ENCODE measurements around the gene TRIM43B. TPM values are rescaled to one million over a fixed set of nuclear protein-coding genes. Genes with fewer than 3 reads are reported as not detected.
"Not testable (repeated sequence)": the region's sequence is repeated elsewhere in the genome, so short reads cannot be mapped to it uniquely, and the experiment has no call there.

The TRIM43B gene
- total RNA-seq, result not detected

DNA sequence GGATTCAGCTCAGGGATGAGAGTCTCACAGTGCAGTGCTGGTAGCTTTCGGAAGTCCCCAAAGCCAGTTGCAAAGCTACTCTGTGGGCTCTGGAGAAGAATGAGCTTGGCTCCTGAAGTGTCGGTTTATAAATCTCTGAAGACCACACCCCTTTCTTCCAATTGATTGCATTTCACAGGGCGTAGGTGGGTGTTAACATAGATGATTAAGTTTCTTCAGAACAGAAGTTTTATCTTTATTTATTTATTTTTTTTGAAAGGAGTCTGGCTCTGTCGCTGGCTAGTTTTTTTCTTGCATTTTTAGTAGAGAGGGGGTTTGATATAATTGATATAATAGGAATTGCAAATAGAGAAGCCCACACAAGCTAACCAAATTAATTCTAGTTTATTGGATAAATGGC is at the start of gene TRIM43B:
Gene TRIM43B, minus strand, starts transcription at position 101 of the 400 bp plus-strand sequence. CDS start 2,040 bp downstream, outside the sequence.
- not testable (repeated sequence) for DNase-seq

DNA sequence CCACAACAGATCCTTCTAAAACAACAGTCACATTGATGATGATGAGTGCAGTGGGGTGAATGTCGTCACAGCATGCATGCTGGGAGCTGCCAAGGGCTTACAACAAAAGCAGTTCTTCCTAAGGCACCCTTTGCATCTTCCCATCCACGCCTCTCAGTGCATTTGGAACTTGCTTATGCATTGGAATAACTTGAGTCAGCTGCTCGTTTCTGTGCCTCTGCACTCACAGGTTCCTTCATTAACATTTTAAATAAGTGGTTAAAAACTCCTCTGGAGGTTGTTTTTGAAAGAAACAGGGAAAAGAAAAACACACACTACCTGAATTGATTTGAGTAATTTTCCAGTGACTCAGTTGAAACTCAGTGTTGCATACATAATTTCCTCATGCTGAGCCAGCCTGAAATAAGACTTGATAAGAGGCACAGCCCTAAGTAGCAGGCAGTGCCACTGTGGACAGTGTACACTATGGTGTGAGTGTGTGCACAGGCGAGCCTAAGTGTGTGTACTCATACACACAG is 46.8 kb upstream of the TRIM43B start:
- DNase-seq, result no peak

DNA sequence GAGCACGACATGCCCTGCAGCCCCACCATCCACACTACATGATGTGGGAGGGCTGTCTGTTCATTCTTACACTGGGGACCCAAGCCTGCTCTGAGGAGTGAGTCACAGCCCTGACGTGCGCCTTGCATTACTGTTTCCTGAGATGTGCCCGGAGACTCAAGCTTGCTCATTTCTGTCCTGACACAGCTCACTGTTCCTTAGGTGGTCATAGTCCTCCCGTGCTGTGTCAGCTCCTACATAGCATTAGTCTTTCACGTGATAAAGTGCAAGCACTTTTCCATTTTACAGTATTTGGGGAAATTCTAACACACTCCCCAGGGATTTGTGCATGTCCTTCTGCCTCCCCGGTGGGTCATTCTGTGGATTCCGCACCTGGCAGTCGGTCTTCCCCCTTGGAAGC is 46.2 kb upstream of the TRIM43B start:
- no peak for DNase-seq

DNA sequence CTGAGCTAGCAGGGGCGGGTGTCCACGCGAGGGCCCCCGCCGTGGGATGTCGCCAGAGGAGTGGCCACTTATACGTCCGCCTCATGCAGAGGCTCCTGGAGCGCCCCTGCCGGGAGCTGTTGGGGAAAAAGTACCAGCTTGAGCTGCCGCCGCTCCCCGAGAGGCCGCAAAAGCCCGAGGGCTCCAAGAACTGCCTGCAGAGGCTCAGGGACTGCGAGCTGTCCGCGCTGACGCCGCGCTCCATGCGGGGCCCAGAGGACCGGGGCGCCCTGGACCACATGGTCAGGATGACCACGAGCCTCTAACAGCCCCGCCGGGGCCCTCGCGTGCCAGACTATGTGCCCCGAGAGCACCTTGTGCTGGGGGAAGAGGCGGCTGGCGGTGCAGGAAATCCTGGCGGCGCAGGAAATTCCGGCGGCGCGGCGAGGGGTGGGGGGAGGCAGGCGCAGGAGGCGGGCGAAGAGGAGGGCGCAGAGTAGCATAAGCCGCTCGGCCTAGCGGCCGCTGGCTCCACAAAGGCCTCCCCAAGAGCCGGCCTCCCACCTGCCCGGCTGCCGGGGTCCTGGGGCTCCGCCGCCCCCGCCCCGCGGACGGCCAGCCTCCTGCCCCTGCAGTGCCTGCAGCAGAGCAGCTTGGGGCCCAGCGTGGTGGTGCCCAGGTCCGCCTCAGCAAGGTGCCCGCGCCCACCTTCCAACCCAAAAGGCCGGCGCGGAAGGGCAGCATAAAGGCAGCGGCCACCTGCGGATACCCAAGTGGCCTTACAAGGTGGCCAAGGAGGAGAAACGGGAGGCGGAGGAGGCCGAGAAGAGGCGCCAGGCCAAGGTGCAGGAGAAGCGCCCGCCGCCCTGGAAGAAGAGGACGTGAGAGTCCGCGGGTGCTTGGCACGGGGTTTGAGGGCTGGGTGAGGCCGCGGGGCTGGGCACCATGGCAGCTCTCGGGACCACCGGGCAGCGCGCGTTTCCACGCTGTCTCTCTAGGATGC is 42.1 kb upstream of the TRIM43B start:
- DNase-seq, result no peak

DNA sequence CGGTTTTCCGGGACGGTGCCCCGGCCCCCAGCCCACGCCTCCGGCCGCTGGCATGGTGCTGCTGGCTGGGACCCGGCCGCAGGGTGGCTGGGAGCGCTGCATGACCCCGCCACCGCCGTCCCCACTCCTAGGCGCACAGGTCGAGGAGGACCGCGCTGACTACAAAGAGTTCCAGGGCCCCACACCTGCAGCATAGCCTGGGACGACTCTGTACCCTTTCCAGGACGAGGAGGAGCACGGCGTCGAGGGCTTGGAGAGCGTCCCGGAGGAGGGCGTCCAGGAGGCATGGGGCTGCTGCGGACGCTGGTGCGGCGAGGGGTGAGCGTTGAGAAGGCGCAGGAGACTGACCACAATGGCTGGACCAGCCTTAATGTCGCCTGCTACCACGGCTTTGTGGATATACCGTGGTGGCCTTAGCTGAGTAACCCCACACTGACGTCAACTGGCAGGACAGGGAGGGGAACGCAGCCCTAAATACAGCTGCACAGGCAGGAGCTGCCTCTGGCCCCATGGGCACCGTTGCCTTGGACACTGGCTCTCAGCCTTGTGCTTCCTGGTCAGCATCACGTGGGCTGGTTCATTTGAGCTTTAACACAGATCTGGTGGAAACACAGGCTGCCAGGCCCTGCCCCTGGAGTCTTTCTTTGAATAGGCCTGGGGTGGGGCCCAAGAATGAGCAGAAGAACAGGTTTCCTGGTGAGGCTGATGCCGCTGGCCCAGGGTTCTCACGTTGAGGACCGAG is 40.9 kb upstream of the TRIM43B start:
- no peak for DNase-seq

DNA sequence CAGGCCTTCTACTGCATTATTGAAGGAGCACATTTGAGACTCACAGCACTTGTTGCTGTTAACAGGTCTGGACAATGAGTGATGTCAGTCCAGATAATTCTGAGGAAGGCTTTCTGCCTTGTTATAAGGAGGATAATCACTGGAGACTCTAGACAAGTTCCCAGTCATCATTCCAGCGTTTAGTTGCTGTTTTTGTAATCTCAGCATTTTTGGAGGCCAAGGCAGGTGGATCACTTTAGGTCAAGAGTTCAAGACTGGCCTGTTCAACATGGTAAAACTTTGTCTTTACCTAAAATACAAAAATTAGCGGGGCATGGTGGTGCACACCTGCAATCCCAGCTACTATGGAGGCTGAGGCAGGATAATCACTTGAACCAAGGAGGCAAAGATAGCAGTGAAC is 39.6 kb upstream of the TRIM43B start:
- DNase-seq, result no peak

DNA sequence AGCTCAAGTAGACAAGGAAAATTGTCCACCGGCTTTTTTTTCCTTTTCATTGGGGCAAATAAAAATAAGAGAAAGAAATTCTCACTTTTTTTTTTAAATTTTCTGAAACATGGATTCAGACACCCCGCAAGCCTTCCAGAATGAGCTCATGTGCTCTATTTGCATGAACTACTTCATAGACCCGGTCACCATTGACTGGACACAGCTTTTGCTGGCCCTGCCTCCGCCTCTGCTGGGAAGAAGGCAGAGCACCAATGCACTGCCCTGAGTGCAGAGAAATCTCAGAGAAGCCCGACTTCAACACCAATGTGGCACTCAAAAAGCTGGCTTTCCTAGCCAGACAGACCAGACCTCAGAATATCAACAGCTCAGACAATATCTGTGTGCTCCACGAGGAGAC is 30.2 kb upstream of the TRIM43B start:
- no peak for DNase-seq

DNA sequence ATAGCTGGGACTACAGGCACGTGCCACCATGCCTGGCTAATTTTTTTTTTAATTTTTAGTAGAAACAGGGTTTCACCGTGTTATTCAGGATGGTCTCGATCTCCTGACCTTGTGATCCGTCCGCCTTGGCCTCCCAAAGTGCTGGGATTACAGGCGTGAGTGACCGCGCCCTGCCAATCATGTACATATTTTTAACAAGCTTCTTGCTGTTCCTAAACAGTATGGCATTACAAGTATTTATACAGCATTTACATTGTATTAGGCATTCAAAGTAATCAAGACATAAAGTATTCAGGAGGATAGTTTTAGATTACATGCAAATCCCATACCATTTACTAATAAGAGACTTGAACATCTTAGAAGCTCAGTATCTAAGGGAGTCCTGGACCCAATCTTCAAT is 29.7 kb upstream of the TRIM43B start:
- not testable (repeated sequence) for DNase-seq

DNA sequence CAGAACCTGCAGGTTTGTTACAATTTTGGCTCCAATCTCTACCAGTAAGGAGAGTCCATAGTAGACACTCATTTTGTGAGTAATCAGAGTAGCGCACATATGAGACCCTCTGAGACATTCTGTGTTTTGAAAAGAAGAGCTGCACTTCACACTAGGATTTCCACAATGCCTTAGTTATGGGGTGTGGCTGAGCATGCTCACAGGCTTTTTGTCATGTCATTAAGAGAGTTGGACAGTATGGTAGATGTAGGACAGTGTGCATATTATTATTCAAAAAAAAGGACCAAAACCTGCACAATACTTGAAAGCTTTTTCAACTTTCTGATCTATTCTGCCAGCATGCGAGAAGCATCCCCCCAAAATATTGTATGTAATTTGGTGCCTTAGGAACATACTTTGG is 24.9 kb upstream of the TRIM43B start:
- no peak for DNase-seq

DNA sequence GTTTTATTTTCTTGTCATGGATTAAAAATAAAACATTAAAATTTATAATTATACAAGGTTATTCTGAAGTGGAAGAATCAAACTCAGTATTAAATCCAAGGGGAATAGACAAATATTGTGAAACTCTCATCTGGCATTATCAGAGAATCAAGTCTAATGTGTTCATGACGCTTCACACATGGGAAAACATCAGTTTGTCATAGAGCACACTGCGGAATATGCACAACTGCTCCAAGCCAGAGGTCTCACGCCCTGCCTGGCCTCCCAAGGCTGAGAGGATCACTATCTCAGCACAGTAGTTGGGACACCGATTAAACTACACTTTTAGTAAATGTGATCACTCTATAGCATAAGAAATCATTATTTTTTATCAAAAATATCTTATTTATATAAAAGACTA is 20.7 kb upstream of the TRIM43B start:
- no peak for DNase-seq

DNA sequence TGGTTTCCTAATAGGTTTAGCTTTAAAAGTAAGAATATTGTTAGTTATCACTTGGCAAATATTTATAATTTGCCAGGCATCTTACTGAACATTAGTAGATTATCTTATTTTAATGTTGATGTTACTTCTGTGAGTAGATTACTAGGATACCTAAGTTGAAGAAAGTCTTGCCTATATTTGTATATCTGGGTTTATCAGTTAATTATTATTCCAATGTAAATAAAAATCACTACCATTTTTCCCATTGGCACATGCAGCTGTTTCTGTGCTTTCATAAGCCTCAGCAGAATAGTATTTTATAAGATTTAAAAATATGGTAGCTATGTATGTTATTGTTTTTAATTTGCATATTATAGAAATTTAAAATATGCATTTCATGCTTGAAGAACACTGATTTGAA is 16.3 kb upstream of the TRIM43B start:
- no peak for DNase-seq

DNA sequence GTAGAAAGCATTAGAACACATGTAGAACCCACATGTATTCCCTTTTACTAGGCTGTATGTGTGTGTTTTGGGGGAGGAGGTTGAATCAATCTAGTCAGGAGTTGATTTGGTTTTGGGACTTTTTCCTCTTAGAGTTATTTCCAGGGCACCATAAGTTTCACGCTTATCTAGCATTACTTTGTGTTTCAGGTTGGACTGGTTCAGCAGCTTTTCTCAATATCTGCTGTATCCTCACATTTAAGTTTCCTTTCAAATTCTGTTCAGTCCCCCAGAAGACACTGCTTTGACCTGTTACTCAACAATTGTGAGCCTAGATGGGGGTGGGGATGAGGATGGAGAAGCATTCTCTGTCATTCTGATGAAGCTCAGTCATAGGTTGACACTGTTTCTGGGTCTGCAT is 7.5 kb upstream of the TRIM43B start:
- DNase-seq, result not testable (repeated sequence)

DNA sequence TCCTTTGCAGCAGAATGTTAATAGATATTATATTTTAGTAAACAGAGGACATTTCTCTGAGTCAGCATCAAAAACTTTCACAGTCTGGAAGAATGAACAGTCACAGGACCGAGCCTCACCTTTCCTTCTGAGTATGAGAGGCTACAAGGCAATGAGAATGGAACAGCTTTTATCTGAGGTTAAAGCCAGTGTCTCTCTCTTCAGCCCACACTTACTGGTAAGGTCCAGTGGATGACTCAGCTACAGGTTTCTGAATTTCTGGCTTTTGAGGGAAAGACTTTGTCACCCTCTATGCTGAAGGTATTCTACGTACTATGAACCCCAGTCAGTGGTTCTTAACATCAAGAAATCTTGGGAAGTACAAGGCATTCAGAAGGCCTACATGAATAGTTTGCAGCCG is 9.5 kb downstream of the TRIM43B start:
- DNase-seq, result not testable (repeated sequence)

DNA sequence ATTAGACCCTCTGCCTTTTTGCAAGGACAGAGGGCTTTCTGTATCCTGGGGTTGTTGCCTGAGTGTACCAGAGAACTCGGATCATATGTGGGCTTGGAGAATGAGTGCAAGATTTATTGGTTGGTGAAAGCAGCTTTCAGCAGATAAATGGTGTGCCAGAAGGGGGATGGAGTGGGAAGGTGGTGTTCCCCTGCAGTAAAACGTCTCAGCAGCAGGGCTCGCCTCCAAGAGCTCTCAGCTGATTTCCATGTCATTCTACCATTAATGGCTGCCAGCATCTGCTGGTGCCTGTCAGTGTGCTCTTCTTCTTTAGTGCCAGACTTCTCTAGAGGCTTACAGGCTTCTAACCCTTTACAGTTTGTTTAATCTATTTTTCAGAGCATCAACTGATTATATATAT is 16.6 kb downstream of the TRIM43B start:
- DNase-seq, result not testable (repeated sequence)

DNA sequence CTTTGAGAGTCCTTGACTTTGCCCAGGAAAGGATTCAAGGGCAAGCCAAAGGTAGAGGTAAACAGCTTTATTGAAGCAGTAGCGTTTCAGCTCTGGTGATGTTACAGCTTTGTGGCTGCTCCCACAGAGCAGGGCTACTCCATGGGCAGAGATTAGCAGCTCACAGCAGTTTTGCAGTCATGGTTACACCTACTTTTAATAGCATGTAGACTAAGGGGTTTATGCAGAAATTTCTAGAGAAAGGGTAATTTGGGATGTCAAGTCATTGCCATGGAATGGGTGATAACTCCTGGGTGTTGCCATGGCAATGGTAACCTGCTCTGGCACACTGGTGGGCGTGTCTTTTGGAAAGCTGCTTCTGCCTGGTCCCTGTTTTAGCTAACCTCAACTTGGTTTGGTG is 18.0 kb downstream of the TRIM43B start:
- DNase-seq, result not testable (repeated sequence)

DNA sequence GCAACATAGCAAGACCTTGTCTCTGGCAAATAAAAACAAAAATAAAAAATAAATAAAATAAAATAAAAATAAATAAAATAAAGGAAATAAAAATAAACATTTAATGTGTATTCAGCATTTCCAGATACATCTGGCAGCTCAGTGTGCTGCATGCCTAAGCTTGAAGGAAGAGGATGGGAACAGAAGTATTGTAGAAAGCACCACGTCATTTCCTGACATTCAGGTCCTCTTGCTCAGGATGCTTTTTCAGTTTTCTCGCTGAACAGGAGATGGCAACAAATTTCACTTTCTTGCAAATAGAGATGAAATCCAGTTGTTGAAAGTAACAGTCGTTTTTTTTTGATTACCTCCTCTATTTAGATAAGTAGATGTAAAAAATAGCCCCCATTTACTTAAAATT is 21.3 kb downstream of the TRIM43B start:
- DNase-seq, result not testable (repeated sequence)

DNA sequence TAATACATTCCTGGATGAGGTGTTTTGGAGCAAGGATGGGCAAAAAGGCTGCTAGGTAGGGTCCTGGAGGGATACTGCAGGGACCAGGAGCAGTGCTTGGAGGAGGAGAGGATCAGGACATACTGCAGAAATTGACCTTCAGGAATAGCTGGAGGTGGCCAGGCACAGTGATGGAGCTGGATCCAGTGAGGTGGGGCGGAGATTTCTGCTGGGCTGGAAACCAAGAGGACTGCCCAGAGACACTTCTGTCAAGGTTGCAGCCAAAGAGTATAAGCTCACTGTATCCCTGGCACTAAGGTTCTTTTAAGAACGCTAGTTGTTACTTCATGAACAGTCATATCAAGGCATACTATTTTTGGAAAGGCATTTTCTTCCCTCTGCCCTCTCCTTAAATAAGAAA is 39.2 kb downstream of the TRIM43B start:
- DNase-seq, result not testable (repeated sequence)

DNA sequence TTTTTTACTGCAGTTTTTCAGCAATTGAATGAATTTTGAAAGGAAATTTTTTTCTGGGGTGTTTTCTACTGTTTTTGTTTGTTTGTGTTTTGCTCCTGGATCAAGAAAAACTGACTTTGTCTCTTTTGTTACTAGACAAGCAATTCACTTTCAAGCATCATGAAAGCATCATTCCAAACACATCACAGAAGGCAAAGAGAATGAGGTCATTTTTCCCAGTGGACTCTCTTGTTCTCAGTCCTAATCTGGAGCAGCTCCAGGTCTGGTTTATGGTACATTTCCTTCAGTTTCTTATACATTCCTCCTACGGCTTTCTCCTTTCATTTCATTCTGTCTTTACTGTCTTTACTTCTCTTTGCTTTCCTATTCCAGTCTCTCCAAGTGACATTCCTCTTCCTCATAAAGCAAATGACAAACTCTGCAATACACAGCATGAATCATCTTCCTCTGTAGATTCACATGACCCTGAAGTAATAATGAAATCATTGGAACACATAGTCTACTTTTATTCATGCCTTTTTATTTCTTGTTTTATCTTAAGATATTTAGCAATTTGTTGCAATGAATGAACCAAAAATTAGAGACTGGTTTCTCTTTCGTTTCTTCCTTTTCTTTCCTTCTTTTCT is 42.0 kb downstream of the TRIM43B start:
- not testable (repeated sequence) for DNase-seq

DNA sequence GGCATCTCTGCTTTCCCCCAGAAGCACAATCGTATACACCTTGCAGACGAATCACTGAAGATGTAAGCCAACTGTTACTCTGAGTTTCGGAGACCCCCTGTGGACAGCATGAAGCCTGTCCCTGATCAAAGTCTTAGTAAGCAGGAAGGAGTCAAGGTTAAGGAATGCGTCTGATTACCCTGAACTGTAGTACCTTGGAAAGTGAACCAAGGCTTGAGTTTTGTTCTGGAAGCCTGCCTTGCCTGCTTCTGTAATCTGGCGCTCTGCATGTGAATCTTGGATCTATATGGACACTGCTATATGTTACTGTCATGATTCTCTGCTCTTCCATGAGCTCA is 48.7 kb downstream of the TRIM43B start:
- not testable (repeated sequence) for DNase-seq

DNA sequence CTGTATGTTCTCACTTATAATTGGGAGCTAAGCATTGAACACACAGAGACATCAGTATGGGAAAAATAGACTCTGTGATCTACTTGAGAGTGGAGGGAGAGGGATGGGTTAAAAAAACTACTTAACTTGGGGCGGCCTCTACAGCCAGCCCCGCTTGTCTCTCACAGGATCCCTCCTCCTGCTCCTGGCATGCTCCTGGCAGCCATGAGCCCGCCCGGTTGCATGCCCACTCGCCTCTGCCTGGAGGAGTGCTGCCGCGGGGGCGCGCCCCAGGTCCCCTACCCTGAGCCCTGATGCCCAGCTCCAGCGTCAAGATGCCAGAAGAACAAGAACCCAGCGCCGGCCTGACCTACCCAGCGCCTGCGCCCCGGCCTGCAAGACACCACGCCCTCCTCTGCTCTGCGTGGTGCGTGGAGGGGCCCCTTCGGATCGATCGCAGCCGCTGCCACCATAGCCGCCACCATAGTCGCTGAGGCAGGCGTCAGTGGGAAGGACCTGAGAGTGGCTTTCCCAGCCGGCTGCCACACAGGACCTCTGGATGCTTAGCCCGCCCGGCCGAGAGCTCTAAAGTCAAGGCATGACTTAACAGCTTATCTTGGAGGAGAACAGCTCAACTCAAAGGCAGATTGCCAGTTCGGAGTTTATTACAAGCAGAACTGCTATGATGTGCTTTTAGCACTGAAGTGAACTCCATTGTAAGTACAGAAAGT is 49.2 kb downstream of the TRIM43B start:
- DNase-seq, result not testable (repeated sequence)

DNA sequence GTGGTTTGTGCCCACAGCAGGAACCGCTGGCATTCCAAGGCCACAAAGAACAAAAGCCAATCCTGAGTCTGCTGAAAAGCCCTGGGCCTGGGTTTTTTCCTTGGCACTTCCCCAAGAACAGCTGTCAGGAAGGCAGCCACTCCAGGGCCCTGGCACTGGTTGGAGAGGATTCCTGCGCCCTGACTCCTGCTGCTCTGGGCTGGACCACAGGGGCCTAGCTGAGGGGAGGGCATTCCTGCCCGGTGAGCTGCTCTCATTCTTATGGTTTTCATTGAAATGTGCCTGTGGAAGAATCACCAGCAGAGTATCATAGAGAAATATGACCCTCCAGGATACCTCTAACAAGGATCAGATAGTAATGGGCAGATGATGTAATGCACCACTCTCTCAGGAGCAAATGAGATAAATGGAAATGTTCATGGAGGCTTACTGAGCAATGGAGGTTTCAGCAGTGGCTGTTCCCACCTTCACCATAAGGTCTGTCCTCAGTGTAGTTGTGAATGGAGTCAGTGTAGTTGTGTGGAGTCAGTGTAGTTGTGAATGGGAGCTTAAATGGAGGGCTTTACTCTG is 50.0 kb downstream of the TRIM43B start:
- not testable (repeated sequence) for DNase-seq

DNA sequence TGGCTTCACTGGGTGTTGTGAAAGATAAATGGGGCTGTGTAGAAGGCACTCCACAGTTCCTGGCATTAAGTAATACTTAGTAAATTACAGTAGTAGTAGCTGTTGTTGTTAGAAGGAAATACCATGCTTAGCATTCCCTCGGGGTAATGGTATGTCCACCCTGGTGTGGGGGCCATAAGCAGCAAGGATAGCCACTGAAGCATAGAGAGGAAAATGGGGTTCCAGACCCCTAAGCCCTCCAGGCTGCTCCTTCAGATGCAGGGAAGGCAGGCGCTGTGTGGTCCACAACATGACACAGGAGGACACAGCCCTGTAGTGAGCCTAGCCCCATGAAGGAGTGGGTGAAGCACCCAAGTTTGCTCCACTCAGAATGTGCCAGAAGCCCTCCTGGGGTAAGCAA is 50.6 kb downstream of the TRIM43B start:
- DNase-seq, result not testable (repeated sequence)
